Measurements from ENCODE around the gene CTSO.
"Not testable (repeated sequence)": the region's sequence is repeated elsewhere in the genome, so short reads cannot be mapped to it uniquely, and the experiment has no call there.

CTSO gene

GRCh38 chr4:155904331-155904730, 49.3 kb downstream of the CTSO start:
- no peak for DNase-seq

- DNase-seq = no peak
Measured at GRCh38 chr4:155903453-155903852, 50.2 kb downstream of the CTSO start, which contains the start of gene TDO2. Gene TDO2 (plus strand): TSS chr4:155903696. CDS start chr4:155903759, 63 bp downstream.

- no peak for DNase-seq
Measured at GRCh38 chr4:155901013-155901412, 52.7 kb downstream of the CTSO start.

DNA sequence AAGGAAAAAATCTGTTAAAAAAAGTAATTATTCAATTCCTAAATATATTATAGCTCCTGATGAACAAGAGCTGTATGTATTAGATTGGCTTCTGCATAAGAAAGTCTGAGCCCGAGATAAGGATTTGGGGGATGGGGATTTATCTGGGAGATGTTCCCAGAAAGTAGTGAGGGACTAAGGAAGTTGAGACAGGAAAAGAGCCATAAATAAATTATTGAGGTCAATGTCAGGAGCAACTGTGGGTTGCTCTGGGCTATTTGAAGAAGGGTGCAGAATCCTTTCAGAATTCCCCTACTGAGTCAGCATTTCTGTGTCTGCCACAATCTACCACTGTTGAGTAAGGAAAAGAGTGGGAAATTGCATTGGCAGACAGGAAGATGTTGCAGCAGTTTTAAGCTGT, 53.3 kb downstream of the CTSO start:
- no peak for DNase-seq

DNA sequence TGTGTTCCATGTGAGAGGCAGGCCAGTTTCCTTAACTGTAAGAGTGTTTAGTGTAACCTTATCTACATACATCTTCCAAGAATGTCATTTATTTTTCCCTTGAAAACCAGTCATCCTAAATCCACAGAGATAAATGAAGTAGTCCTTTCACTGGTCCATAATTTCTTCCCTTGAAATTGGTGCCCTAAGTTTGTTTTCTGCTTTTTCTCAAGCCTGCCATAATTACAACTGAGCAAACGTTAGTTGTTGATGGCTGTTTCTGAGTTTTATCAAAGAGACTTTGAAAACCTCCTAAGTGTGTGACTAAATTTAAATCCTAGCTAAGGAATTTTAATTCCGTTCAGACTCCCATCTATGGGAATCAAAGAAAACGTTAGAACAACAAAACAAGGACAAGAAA, 53.8 kb downstream of the CTSO start:
- DNase-seq = no peak

- DNase-seq = not testable (repeated sequence)
Measured at GRCh38 chr4:155898371-155898770, 55.3 kb downstream of the CTSO start.

DNA sequence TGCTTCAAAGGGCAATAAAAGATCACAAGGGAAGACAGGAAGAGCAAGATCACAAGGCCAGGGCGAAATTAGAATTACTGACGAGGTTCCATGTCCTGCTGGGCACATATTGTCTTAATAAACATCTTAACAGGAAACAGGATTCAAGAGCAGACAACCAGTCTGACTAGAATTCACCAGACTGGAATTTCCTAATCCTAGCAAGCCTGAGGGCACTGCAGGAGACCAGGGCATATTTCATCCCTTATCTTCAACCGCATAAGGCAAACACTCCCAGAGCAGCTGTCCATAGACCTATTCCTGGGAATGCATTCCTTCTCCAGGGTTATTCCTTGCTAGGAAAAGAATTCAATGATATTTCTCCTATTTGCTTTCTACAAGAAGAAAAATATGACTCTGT, 62.6 kb downstream of the CTSO start:
- DNase-seq = no peak

DNA sequence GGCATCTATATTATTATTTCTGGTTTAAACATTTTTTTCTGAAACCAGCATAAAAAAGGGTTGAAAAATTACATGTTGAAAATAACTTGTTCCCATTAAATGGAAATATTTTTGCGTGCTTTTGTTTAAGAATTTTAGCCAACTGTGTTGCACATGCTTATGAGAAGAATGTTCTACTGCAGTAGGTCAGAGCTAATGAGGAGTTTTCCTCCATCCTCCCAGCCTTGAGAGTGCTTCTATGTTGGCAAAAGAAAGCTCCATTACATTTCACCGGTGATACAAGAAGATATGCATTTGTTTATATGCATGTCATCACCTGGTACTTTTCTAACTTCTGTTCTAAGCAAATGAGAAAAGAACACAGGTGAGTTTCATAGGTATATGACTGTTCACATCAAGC, 63.7 kb downstream of the CTSO start:
- DNase-seq = no peak

- no peak for DNase-seq
Measured at GRCh38 chr4:155889031-155889793, 64.5 kb downstream of the CTSO start.

- DNase-seq = no peak
Measured at GRCh38 chr4:155887847-155888570, 65.7 kb downstream of the CTSO start.

DNA sequence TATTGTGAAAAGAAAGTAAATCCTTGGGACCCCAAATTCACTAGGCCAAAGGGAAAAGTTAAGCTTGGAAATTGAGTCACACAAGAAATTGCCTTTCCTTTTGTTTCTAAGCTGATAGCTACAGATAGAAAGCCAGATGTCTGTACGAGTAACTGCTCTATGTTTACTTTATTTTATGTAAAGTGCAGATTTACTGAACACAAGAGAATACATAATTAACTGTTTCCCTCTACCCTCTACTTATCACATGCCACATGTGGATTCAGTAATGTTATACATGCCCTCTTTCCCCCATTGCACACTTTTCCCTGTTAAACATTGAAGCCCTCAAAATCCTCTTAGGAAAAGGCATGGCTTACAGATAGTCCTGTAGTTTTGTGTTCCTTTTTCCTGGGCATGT, 66.6 kb downstream of the CTSO start:
- DNase-seq = no peak

GRCh38 chr4:155885666-155886065, 68.0 kb downstream of the CTSO start:
- DNase-seq = no peak

DNA sequence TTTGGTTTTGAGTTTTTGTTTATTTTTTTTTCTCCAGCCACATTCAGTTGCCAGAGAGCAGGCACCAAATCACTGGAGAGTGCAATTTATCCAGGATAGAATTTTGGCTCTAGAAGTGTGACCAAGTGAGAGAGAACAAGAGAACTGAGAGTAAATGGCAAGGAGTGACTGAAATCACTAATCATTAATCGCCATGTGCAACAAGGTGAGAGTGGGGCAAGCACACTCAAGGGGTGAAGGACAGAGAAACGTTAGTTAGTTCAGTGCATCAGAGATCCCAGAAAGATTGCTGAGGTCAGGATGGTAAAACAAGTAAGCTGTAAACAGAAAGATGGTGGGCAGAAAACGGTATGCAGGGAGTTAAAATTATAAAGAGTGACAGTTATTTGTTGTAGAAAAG, 69.8 kb downstream of the CTSO start:
- DNase-seq = no peak

DNA sequence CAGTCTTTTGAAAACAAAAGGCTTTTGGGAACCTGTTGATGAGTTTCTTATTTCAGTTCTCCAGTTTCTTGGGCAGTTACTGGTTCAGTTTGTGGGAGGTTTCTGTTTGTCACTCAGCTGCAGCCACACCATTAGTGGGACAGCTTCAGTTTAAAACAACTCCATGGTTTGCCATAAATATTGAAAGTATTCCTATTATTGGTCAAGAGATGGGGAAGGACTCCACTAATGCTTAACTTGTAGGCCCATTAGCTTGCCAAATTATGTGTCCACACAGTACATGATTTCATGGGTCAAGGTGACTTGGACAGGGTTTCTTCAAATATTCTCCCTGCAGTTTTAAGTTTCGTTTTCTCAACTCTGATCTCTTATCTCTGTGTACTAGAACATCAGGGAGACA, 72.1 kb downstream of the CTSO start:
- DNase-seq = no peak

DNA sequence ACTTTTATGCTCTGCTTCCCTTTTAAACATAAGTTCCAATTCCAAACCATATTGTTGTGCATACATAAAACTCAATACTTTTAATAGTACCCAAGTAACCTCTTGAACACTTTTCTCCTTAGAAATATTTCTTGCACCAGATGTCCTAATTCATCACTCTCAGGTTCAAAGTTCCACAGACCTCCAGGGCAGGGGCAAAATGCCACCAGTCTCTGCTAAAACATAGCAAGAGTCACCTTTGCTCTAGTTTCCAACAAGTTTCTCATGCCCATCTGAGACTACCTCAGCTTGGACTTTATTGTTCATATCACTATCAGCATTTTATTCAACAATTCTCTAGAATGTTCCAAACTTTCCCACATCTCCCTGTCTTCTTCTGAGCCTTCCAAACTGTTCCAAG, 73.9 kb downstream of the CTSO start:
- no peak for DNase-seq

DNA sequence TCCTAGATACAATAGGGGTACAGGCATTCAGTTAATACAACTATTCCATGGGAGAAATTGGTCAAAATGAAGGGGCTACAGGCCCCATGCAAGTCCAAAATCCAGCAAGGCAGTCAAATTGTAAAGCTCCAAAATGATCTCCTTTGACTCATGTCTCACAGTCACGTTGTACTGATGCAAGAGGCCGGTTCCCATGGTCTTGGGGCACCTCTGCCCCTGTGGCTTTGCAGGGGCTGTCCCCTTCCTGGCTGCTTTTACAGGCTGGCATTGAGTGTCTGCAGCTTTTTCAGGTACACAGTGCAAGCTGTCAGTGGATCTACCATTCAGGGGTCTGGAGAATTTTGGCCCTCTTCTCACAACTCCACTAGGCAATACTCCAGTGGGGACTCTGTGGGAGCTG, 75.1 kb downstream of the CTSO start:
- DNase-seq = no peak

- no peak for DNase-seq
Measured at GRCh38 chr4:155877971-155878370, 75.7 kb downstream of the CTSO start.

DNA sequence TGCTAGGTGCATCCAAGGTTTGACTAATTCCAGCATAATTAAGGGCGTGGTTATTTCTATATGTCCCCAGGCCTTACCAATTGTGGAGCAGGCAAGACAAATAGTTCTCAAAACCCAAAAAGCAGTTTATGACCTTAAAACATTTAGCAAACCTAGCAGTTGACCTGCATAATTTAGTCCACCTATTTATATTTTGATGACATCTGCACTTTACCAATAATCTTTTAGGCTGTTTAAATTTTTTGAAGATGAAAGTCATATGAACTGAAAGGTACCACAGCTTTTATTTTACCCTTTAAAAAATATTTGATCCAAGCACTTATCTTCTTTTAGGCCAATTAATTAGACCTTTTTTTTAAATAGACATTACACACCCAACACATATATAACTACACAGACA, 77.8 kb downstream of the CTSO start:
- DNase-seq = no peak
